GM20431 (cell line): Measurements from ENCODE around the gene MYT1.
"Not testable (repeated sequence)": the region's sequence is repeated elsewhere in the genome, so short reads cannot be mapped to it uniquely, and the experiment has no call there.

ENCODE experiments used
- in situ Hi-C: fragments of 300-500 bp; cut with MseI, MboI; formaldehyde crosslinking; loops from one replicate; pipeline ENCODE4 v1.15.0; 2020; ENCODE audit warnings: low sequenced_read_pairs; ENCODE audit not compliant: unreplicated experiment

Gene MYT1

DNA sequence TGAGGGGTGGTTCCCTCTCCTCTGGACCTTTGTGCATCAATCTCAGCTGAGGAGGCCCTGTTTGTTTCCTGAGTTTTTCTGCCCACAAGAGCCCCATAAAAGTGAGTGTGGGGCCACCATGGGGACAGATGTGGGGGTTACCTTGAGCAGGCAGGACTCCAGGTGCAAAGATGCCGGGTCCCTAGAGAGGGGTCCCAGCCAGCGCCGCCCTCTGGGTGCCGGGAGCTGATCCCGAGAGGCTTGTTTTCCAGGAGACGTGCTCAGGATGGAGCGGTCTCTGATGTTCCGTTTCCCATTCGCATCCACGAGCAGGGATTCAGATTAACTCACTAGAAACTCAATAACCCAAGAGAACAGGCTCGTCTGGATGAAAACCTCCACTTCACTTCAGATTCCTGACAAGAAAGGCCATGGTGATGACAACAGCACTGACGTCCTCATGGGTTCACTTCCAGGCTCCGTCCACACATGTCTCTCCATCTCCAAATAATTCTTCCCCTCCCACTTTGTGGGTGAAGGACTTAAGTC, 21.9 kb downstream of the MYT1 start:
- in situ Hi-C loops, result no loop called here

- in situ Hi-C loops, result not testable (repeated sequence)
These were observed 23.0 kb downstream of the MYT1 start for GRCh38 chr20:64187213-64187612.

DNA sequence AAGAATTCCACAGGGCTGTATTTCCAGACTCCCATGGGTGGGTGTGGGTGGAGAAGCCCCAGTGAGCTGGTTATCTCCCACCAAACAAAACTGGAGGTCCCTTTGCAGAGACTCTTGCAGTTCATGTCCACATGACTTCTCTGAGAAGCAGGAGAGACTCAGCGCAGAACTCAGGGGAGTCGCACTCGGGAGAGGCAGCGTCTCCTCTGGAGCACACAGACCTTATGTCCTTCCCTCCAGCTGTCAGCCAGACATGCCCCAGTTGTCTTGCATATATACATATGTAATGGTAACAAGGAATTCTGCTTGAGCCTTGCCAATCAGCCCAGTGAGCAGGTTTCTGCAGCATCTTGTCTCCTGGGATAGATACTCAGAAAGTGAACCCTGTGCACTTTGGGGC, 23.8 kb downstream of the MYT1 start:
- in situ Hi-C loops, result no loop called here

DNA sequence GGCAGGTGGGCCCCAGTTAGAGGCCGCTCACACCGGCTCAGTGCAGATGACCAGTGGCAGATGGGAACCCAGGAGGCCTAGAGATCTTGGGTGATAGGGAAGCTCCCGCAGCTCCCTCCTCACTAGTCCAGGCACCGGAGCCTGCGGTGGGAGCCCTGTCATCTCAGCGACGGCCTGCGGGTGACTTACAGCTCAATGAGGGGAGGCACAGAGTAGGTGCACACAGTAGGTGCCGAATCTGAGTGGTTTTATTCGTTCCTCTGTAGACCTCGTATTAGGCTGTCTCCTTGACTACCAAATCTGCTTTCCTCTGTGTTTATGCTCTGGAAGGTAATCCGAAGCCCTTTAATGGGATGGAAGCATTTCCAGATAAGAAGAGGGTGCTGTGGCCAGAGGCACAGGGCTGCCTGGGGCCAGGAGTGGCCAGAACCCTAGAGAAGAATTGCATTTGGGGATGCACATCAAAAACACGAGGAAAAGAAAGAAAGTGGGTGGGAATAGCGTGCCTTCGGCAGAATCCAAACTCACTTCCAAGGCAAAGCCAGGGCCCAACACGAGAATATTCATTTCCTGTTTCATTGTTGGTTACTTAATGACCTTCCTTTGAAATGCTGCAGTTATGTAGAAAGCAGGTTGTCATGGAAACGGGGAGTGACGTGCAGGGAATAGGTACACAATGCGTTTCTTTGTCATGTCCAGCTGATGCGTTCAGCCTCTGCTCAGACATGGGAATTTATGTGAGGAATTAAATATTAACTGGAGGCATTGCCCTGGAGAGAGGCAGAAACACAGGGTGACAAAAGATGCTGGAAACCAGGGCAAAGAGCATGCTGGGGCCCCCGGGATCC, 24.7 kb downstream of the MYT1 start:
- in situ Hi-C loops, result no loop called here

DNA sequence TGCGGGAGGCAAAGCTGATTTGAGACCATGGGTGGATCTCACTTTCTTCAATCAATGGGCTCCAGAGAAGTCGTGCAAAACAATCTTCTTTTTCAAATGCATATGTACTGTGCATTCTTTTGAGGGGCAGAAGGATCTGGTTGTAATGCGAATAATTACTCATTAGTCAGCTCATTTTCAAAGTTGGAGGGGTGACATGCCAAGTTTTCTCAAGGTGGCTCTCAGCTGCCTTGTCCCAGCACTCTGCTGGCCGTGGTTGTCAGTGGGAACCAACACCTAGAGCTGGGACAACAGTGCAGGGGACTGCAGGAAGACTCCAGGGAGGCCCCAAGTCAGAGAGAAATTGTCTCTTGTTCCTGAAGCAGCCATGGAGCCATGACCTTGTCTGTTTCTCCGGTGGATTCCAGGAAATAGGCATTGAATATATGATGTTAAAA, 25.3 kb downstream of the MYT1 start:
- in situ Hi-C loops, result no loop called here

- in situ Hi-C loops, result no loop called here
These were observed 25.7 kb downstream of the MYT1 start for GRCh38 chr20:64189986-64190385.

DNA sequence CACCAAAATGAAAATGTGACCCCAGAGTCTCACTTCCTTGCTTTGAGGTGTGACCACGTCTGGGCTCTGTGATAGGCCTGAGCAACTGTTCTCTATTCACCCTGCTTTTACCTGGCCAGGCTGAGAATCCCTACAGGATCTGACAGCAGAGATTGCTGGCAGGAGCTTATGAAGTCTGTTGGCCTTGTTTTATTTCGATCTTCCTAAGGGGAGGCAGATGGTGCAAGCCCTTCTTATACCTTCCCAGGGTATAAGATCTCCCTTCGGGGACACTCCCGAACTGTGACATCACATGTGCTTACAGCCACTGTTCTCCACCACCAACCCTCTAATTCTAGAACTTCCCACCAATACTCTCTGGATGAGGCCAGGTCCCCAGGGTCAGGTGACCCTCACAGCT, 26.8 kb downstream of the MYT1 start:
- in situ Hi-C loops, result no loop called here

- in situ Hi-C loops, result no loop called here
These were observed 28.2 kb downstream of the MYT1 start for GRCh38 chr20:64192406-64192805.

- in situ Hi-C loops, result no loop called here
These were observed 28.8 kb downstream of the MYT1 start for GRCh38 chr20:64193058-64193457.

GRCh38 chr20:64194269-64194668, 30.0 kb downstream of the MYT1 start:
- in situ Hi-C loops, result no loop called here

DNA sequence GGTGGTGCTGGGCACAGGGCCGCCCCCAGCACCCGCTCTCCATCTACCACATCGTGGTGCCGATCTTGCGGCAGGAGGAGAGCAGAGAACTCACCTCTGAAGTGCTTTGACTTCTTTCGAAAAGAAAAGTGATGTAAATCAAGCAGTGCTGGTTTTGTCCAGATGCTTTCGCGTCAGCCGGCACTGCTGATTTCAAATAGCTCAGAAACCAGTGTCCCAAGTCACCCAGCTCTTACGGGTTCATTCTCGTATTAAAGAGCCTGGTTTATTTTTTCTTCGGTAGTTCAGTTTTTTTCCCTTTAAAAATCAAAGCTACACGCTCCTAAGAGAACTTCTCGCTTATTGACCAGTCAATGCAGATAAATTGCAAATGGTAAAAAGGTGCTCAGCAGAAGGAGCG, 32.1 kb downstream of the MYT1 start:
- in situ Hi-C loops, result no loop called here

GRCh38 chr20:64196847-64197306, 32.6 kb downstream of the MYT1 start:
- in situ Hi-C loops, result no loop called here

- in situ Hi-C loops, result no loop called here
These were observed 34.1 kb downstream of the MYT1 start for GRCh38 chr20:64198347-64198746.

- in situ Hi-C loops, result no loop called here
These were observed 35.1 kb downstream of the MYT1 start for GRCh38 chr20:64199395-64199794.

DNA sequence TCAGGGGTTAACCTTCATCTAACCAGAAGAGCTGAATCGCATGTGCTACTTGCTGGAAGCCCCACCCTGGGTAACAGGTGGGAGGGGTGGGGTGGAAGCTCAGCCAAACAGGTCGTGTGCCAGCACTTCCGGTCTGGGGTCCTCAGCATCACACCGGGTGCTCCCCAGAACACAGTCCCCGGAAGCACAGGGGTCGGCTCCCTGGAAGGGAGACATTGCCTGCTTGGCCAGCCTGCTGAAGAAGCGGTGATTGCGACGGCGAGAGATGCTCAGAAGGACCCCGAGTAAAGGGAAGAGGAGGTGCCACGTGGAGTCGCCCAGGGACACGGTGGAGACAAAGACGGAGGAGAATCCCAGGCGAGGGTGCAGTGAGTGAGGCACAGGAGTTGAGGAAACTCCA, 36.5 kb downstream of the MYT1 start:
- in situ Hi-C loops, result no loop called here

DNA sequence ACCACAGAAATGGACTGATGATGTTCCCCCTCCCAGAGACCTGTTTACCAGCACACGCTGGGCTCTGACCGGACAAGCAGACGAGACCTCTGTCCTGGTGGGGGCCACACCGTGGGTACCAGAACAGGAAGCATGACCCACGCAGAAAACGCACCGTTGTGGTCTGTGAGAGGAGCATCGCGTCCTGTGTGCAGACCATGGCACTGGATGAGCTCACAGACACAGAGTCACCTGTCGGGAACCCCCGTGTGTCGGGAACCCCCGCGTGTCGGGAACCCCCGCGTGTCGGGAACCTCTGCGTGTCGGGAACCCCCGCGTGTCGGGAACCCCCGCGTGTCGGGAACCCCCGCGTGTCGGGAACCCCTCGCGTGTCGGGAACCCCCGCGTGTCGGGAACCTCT, 37.4 kb downstream of the MYT1 start:
- in situ Hi-C loops, result no loop called here

GRCh38 chr20:64203037-64203777, 39.0 kb downstream of the MYT1 start:
- in situ Hi-C loops, result no loop called here

DNA sequence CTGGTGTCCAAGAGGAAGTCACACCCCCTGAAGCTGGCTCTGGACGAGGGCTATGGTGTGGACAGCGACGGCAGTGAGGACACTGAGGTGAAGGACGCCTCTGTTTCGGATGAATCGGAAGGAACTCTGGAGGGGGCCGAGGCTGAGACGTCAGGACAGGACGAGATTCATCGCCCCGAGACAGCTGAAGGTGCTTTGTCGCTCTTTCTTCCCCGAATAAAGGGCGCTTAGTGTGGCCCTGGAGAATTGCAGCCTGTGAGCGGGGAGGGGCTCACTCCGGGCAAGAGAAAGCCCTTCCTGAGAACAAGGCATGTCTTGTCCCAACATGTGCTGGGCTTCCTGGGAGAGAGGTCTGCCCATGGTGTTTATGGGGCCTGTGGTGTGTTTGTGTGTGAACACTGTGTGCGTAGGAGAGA, 41.4 kb downstream of the MYT1 start:
- in situ Hi-C loops, result no loop called here

DNA sequence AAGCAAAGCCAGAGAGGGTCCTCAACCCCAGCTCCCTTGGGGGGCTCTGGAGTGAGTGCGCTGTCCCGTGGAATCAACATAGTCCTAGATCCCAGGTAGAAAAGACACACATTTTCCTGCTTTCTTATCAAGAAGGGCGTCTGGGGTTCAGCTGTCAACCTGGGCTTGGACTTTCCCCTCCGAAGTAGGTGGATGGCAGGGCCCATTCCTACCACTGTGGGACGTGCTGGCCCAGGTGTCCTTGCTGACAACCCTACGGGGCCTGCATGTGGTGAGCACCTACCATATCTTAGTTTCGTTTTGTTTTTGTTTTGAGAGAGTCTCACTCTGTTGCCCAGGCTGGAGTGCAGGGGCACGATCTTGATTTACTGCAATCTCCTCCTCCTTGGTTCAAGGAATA, 42.4 kb downstream of the MYT1 start:
- in situ Hi-C loops, result no loop called here

DNA sequence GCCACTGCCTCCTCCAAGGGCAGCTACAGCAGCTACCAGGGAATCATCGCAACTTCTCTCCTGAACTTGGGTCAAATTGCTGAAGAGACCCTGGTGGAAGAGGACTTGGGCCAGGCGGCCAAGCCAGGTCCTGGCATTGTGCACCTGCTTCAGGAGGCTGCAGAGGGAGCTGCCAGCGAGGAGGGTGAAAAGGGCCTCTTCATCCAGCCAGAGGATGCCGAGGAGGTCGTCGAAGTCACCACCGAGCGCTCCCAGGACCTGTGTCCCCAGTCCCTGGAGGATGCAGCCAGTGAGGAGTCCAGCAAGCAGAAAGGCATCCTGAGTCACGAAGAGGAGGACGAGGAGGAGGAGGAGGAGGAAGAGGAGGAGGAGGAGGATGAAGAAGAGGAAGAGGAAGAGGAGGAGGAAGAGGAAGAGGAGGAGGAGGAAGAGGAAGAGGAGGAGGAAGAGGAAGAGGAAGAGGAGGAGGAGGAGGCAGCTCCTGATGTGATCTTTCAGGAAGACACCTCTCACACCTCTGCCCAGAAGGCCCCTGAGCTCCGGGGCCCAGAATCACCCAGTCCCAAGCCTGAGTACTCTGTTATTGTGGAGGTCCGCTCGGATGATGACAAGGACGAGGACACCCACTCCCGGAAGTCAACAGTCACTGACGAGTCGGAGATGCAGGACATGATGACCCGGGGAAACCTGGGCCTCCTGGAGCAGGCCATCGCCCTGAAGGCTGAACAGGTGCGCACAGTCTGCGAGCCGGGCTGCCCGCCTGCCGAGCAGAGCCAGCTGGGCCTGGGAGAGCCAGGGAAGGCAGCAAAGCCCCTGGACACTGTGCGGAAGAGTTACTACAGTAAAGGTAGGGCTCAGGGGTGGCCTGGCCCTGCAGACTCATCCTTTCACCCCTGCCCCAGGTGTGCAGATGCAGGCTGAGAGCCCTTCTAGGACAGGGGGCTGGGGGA, 43.7 kb downstream of the MYT1 start:
- in situ Hi-C loops, result no loop called here
